ENCODE results near the gene RBMS1. TPM values are rescaled to one million over a fixed set of nuclear protein-coding genes. Genes with fewer than 3 reads are reported as not detected.

The RBMS1 gene
- total RNA-seq, 1 experiment from 2014 or later: 61.9 TPM

DNA sequence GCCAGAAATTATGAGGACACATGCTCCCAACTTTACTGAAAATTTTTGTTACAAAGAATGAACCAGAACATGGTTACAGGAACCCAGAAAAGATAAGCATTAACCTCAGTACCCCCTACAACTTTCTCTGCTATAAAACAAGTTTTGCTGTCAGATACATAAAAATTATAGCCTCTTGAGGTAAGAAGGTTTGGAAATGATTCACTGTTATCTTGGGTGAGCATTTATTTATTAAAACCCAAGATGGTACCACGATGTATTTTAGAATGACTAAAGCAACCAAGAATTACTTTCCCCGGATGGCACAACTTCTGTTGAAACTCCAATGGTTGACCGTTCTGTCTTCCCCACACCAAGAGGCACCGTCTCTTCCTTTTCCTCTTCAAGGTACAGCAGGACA, 72.9 kb downstream of the RBMS1 start:
- no peak overlapping the region for H3K27ac Mint-ChIP-seq (ENCODE audit: unreplicated experiment)
- BruUV-seq (replicated peaks): no TSS peak
- DNase-seq: no peak
- intact Hi-C loops (cut with micrococcal nuclease; ENCODE audit: unreplicated experiment): no loop called here
- H3K4me3 Mint-ChIP-seq (ENCODE audit: low read depth, unreplicated experiment): no peak overlapping the region
- H3K36me3 Mint-ChIP-seq (ENCODE audit: insufficient read depth, unreplicated experiment): no peaks in the 10 kb centered on the region
- H3K27me3 Mint-ChIP-seq (ENCODE audit: unreplicated experiment): no peaks in the 10 kb centered on the region
- H3K4me1 Mint-ChIP-seq (ENCODE audit: low read depth, unreplicated experiment): peaks cover 24% of the 10 kb centered on the region
- H3K9me3 Mint-ChIP-seq (ENCODE audit: low read depth, unreplicated experiment): no peaks in the 10 kb centered on the region
- TF ChIP-seq, protein P1, sequence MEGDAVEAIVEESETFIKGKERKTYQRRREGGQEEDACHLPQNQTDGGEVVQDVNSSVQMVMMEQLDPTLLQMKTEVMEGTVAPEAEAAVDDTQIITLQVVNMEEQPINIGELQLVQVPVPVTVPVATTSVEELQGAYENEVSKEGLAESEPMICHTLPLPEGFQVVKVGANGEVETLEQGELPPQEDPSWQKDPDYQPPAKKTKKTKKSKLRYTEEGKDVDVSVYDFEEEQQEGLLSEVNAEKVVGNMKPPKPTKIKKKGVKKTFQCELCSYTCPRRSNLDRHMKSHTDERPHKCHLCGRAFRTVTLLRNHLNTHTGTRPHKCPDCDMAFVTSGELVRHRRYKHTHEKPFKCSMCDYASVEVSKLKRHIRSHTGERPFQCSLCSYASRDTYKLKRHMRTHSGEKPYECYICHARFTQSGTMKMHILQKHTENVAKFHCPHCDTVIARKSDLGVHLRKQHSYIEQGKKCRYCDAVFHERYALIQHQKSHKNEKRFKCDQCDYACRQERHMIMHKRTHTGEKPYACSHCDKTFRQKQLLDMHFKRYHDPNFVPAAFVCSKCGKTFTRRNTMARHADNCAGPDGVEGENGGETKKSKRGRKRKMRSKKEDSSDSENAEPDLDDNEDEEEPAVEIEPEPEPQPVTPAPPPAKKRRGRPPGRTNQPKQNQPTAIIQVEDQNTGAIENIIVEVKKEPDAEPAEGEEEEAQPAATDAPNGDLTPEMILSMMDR (IDR thresholded peaks at IDR 0.05; ENCODE audit: unreplicated experiment): no peak
- CTCF ChIA-PET: no interaction called here

DNA sequence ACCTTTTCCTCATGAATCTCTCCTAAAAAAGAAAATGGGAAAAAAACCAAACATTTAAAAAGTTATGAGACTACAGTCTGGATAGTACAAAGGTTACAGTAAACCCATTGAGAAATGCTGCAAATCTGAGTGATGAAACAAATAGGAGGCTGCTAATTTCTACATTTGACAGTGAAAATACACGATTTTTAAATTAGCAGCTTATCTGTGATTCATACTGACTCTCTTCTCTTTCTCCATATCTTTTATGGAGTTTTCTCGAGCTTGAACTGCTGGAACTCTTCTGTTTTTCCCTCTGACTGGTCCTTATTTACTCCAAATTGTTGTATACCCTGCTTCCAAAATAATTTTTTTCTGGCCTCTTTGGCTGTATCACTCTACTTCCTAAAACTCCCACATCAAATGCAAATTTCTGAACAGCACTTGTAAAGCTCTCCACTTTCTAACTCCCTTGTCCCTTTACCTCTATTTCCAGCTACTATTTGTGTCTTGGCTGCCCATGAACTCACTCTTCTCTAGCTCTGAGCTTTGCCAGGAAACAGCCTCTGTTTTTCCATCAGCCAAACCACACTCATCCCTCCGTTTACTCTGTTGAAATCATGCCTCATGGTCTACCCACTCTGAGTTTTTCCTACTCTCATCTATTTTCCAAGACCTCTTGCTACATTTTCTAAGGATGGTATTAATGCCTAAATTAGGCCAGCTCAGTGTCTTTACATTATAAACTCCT, 73.7 kb downstream of the RBMS1 start:
- no TSS peak for BruUV-seq (replicated peaks)
- CTCF ChIA-PET: interaction anchor here (0.5 kb wide), 1 partner anchor 125 kb away, joined by 3 read pairs; no protein-coding TSS in a partner anchor
- H3K9me3 Mint-ChIP-seq (ENCODE audit: low read depth, unreplicated experiment): no peaks in the 10 kb centered on the region
- H3K27ac Mint-ChIP-seq (ENCODE audit: unreplicated experiment): no peak overlapping the region
- no peaks in the 10 kb centered on the region for H3K36me3 Mint-ChIP-seq (ENCODE audit: insufficient read depth, unreplicated experiment)
- DNase-seq: no peak
- peaks cover 24% of the 10 kb centered on the region for H3K4me1 Mint-ChIP-seq (ENCODE audit: low read depth, unreplicated experiment)
- intact Hi-C loops (cut with micrococcal nuclease; ENCODE audit: unreplicated experiment): loop anchor here (5.0 kb wide), 1 partner anchor 72 kb away; the partner anchor contains the start of gene RBMS1
- no peak overlapping the region for H3K4me3 Mint-ChIP-seq (ENCODE audit: low read depth, unreplicated experiment)
- TF ChIP-seq, protein P1 (IDR thresholded peaks at IDR 0.05; ENCODE audit: unreplicated experiment): no peak
- H3K27me3 Mint-ChIP-seq (ENCODE audit: unreplicated experiment): no peaks in the 10 kb centered on the region

DNA sequence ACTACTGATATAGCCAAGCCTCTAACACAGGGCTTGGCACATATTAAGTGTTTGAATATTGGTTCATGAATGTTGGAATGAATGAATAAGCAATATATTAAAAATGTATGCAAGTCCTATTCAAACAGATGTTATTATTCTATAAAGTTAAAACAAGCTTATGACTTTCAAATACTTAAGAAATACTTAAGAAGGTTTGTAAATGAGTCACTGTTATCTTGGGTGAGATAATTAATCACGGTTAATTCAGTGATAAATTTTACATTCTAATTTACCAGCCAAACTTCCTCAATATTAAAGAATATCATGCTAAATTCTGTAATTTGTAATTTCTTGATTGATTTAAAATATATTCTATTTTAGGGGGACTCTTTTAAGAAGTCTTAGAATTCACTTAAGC, 74.8 kb downstream of the RBMS1 start:
- no peaks in the 10 kb centered on the region for H3K36me3 Mint-ChIP-seq (ENCODE audit: insufficient read depth, unreplicated experiment)
- no peak overlapping the region for H3K4me3 Mint-ChIP-seq (ENCODE audit: low read depth, unreplicated experiment)
- intact Hi-C loops (cut with micrococcal nuclease; ENCODE audit: unreplicated experiment): loop anchor here (5.0 kb wide), 1 partner anchor 73 kb away; the partner anchor contains the start of gene RBMS1
- H3K27ac Mint-ChIP-seq (ENCODE audit: unreplicated experiment): no peak overlapping the region
- TF ChIP-seq, protein P1 (IDR thresholded peaks at IDR 0.05; ENCODE audit: unreplicated experiment): no peak
- no peaks in the 10 kb centered on the region for H3K9me3 Mint-ChIP-seq (ENCODE audit: low read depth, unreplicated experiment)
- no TSS peak for BruUV-seq (replicated peaks)
- CTCF ChIA-PET: no interaction called here
- DNase-seq: no peak
- H3K4me1 Mint-ChIP-seq (ENCODE audit: low read depth, unreplicated experiment): peaks cover 24% of the 10 kb centered on the region
- H3K27me3 Mint-ChIP-seq (ENCODE audit: unreplicated experiment): no peaks in the 10 kb centered on the region

DNA sequence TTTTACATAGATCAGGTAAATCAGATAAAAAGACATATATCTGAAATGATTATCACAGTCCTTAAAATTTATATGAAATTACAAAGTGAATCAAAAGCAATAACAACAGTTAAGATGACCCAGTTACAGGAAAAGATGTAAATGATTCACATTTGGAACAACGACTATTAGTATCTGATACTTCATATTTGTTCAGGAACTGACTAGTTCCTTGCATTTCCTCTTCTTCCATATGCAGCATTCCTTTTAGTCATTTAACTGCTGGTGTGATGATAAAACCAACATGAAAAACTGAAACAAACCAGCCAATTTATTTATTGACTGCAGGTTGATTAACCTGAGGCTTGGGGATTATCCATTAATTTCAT, 75.2 kb downstream of the RBMS1 start:
- CTCF ChIA-PET: no interaction called here
- Mint-ChIP-seq H3K27ac (ENCODE audit: unreplicated experiment) (no peak overlapping the region), H3K27me3 (ENCODE audit: unreplicated experiment) (no peaks in the 10 kb centered on the region), H3K9me3 (ENCODE audit: low read depth, unreplicated experiment) (no peaks in the 10 kb centered on the region), H3K36me3 (ENCODE audit: insufficient read depth, unreplicated experiment) (no peaks in the 10 kb centered on the region), H3K4me1 (ENCODE audit: low read depth, unreplicated experiment) (peaks cover 24% of the 10 kb centered on the region), H3K4me3 (ENCODE audit: low read depth, unreplicated experiment) (no peak overlapping the region)
- BruUV-seq (replicated peaks): no TSS peak
- no peak for DNase-seq
- TF ChIP-seq, protein P1 (IDR thresholded peaks at IDR 0.05; ENCODE audit: unreplicated experiment): no peak
- intact Hi-C loops (cut with micrococcal nuclease; ENCODE audit: unreplicated experiment): loop anchor here (5.0 kb wide), 1 partner anchor 74 kb away; the partner anchor contains the start of gene RBMS1

All from Calu3 (cell line).